Measurements from ENCODE around the gene AGFG2.
"Not testable (repeated sequence)": the region's sequence is repeated elsewhere in the genome, so short reads cannot be mapped to it uniquely, and the experiment has no call there.

The AGFG2 gene, protein sequence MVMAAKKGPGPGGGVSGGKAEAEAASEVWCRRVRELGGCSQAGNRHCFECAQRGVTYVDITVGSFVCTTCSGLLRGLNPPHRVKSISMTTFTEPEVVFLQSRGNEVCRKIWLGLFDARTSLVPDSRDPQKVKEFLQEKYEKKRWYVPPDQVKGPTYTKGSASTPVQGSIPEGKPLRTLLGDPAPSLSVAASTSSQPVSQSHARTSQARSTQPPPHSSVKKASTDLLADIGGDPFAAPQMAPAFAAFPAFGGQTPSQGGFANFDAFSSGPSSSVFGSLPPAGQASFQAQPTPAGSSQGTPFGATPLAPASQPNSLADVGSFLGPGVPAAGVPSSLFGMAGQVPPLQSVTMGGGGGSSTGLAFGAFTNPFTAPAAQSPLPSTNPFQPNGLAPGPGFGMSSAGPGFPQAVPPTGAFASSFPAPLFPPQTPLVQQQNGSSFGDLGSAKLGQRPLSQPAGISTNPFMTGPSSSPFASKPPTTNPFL

DNA sequence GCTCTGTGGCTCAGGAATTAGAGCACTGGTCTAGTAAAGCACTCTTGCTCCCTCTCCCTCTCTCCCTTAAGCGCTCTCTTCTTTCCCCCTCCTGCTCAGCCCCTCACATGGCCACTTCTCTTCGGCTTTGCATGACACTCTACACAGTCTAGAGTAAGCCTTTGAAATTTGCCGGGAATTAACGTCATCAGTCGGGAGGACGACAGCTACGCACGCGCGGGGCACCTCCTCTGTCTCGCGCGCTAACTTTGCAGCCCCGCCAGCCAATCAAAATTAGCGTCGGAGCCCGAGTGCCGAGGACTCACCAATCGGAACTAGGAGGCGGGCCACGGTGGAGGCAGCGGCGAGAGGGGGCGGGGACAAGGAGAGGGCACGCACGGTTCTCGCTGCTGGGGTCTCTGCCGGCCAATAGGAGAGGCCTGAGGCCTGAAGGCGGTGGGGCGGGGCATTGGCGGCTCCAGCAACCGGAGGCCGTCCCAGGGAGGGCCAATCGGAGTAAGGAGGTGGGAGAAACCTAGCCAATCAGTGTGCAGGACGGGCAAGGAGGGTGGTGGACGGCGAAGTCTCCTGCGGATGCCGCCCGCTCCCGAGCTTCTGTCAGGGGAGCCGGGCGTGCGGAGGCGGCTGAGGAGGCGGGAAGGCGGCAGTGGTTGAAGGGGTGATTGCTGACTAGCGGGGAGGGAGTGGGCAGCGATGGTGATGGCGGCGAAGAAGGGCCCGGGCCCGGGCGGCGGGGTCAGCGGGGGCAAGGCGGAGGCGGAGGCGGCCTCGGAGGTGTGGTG, at the start of gene AGFG2:
TSS of gene AGFG2 (plus strand) at position 550 of the 782 bp plus-strand sequence. CDS start at position 694, 144 bp downstream.
- DNase-seq (ENCODE audit: low read depth in 2 of 2) = peak; percentile 100

GRCh38 chr7:100489824-100490223, 49.2 kb upstream of the AGFG2 start:
- peak in 1 of 2 donors; percentile 39 for DNase-seq (ENCODE audit: low read depth in 2 of 2)

- DNase-seq (ENCODE audit: low read depth in 2 of 2) = no peak
Measured at GRCh38 chr7:100490483-100491191, 48.4 kb upstream of the AGFG2 start.

GRCh38 chr7:100491192-100491578, 47.8 kb upstream of the AGFG2 start:
- DNase-seq (ENCODE audit: low read depth in 2 of 2) = no peak

DNA sequence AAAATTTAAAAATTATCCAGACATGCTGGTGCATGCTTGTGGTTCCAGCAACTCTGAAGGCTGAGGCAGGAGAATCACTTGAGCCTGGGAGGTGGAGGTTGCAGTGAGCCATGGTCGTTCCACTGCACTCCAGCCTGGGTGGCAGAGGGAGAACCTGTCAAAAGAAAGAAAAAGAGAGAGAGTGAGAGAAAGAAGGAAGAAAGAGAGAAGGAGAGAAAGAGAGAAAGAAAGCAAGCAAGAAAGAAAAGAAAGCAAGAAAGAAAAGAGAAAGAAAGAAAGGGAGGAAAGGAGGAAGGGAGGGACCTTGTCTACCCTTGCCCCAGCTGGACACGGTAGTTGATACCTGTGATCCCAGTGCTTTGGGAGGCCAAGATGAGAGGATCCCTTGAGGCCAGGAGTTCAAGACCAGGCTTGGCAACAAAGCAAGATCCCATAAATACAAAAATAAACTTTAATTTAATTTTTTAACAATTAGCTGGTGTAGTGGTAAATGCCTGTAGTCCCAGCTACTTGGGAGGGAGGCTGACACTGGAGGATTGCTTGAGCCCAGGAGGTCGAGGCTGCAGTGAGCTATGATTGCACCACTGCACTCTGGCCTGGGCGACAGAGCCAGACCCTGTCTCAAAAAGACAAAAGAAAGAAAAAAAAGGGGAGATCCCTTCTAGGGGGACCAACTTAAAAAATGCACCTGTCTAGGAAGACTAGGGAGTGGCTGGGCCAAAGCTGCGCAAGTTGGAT, 46.1 kb upstream of the AGFG2 start:
- no peak for DNase-seq (ENCODE audit: low read depth in 2 of 2)

DNA sequence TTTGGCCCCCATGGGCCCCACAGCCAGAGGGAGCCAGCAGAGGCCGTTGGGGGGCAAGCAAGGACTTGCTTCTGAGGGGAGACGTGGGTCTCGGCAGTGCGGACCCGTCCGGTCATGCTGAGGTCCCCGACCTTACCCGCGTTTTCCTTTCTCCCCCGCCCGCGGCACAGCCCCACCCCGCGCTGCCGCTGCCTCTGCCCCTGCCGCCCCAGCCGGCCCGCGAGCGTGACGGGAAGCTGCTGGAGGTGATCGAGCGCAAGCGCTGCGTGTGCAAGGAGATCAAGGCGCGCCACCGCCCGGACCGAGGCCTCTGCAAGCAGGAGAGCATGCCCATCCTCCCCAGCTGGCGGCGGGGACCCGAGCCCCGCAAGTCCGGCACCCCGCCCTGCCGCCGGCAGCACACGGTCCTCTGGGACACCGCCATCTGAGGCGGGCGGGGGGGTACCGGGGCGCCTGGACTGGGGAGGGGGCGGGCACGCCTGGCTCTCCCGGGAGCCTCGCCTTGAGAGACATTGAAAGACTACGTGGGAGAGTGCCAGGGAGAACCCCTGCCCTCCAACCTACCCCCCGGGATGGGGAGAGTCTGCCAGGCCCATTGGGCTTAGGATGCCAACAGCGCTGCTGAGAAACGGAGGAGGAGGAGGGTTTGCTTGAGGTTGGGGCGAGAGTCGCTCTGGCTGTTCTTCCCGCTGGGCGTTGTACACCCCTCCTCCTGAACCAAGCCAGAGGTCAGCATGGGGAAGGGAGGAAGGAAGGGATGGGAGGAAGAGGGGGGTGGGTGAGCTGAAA, 45.3 kb upstream of the AGFG2 start:
- DNase-seq (ENCODE audit: low read depth in 2 of 2) = peak; percentile 47 to 57

- DNase-seq (ENCODE audit: low read depth in 2 of 2) = no peak
Measured at GRCh38 chr7:100496509-100496908, 42.5 kb upstream of the AGFG2 start.

GRCh38 chr7:100500743-100501142, 38.3 kb upstream of the AGFG2 start:
- not testable (repeated sequence) for DNase-seq (ENCODE audit: low read depth in 2 of 2)

GRCh38 chr7:100504031-100504430, 35.0 kb upstream of the AGFG2 start:
- DNase-seq (ENCODE audit: low read depth in 2 of 2) = not testable (repeated sequence)

DNA sequence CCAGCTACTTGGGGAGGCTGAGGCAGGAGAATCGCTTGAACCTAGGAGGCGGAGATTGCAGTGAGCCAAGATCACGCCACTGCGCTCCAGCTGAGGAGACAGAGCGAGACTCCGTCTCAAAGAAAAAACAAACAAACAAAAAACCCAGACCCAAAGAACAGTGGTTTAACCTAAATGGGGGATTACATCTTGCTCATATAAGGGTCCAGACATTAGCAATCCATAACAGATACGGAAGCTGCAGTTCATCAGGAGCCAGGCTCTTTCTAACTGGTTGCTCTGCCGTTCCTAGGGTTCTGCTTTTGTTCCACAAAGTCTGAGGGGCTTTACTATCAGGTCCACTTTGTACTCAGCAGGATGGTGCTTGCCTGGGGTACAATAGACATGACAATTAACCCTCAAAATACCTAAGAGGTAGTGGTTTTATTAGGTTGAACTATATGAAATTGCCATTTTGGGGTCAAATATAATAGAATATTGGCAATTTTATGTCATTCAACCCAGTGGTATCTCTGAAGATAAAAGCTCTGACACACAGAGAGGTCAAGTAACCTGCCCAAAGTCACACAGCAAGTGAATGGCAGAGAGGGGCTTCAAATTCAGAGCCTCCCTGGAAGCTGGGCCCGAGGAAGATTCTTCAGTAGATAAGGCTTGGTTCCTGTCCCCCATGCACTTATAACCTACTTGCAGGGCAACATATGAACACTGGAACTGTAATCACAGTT, 34.0 kb upstream of the AGFG2 start:
- no peak for DNase-seq (ENCODE audit: low read depth in 2 of 2)

DNA sequence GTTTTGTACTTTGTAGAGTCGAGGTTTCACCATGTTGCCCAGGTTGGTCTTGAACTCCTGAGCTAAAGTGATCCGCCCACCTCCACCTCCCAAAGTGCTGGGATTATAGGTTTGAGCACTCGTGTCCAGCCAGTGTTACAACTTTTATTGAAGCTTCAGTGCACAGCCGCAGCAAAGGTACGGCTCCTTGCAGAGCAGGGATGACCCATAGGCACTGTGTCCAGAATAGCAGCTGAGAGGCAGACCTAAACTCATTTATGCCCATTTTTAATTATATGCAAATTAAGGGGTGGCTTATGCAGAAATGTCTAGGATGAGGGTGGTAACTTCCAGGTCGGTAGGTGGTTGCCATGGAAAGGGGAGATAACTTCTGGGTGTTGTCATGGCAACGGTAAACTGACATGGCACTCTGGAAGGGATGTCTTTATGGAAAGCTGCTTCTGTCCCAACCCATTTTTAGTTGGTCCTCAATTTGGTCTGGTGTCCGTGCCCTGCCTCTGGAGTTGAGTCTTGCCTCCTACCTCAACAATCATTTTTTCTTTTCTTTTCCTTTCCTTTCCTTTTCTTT, 32.6 kb upstream of the AGFG2 start:
- no peak for DNase-seq (ENCODE audit: low read depth in 2 of 2)

DNA sequence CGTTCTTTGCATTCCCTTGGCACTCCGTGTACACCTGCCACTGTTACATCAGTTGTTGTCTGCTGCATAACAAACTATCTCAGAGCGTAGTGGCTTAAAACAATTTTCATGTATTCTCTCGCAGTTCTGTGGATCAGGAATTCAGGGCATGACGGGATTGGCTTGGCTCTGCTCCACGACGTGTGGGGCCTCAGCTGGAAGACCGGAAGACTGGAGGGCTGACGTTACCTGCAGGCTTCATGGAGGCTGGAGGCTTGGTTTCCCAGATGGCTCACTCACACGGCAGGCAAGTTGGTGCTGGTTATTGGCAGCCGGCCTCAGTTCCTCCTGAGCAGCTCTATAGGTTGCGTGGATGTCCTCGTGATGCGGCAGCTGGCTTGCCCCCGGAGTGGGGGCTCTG, 29.8 kb upstream of the AGFG2 start:
- no peak for DNase-seq (ENCODE audit: low read depth in 2 of 2)

DNA sequence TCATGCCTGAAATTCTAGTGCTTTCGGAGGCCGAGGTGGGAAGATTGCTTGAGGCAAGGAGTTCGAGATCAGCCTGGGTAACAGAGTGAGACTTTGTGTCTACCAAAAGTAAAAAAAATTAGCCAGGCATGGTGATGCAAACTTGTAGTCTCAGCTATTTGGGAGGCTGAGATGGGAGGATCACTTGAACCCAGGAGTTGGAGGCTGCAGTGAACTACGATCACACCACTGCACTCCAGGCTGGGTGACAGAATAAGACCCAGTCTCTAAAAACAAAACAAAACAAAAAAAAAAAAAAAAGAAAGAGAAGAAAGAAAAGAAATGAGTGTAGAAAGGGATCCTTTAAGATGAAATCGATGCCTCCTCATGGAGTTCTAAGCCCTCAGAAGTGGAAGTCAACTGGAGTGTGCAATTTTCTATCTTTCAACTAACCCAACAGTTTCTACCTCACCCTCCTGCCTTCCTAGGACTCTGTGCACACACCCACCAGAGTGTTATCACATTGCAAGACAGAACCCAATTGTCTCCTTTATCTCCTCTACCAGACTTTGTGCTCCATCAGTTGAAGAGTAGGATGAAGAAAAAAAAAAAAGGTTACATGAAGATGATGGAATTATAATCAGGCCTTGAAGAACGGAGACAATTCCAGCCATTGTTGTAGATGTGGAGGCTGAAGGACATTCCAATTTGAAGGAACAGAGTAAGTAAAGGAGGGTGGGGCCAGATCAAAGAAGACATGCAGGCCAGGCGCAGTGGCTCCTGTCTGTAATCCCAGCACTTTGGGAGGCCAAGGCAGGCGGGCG, 28.4 kb upstream of the AGFG2 start:
- no peak for DNase-seq (ENCODE audit: low read depth in 2 of 2)

GRCh38 chr7:100513212-100513810, 25.7 kb upstream of the AGFG2 start:
- no peak for DNase-seq (ENCODE audit: low read depth in 2 of 2)

GRCh38 chr7:100515072-100515532, 23.9 kb upstream of the AGFG2 start:
- DNase-seq (ENCODE audit: low read depth in 2 of 2) = no peak

DNA sequence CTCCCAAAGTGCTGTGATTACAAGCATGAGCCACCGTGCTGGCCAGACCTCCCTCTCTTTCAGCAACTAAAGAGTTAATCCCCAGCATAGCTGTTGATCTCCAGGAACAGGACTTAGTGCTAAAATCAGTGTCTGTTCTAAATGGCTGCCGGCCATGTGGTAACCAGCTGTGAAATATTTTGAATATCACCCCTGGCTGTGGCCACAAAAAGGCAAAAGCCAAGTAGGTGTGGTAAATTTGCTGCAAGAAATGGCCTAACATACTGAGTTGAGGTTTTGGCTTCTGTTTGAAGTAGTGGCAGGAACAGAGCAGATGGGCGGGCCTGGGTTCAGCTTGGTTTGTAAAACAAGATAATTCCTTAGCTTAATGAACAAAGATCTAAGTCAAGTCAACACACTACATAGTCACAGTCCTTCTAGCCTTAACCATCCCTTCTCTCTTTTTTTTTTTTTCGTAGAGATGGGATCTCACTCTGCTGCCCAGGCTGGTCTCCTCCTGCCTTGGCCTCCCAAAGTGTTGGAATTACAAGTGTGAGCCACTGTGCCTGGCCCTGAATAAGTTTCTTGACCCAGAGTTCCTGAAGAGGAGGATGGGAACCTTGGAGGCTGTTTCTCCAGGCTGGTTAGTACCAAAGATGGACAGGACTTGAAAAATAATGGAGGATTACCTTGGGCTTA, 22.7 kb upstream of the AGFG2 start:
- no peak for DNase-seq (ENCODE audit: low read depth in 2 of 2)

GRCh38 chr7:100517305-100517704, 21.7 kb upstream of the AGFG2 start:
- DNase-seq (ENCODE audit: low read depth in 2 of 2) = no peak

- no peak for DNase-seq (ENCODE audit: low read depth in 2 of 2)
Measured at GRCh38 chr7:100519580-100519979, 19.4 kb upstream of the AGFG2 start.
